HL-60/S4 (cell line): ENCODE measurements around the gene CD320.
"Not testable (repeated sequence)": the region's sequence is repeated elsewhere in the genome, so short reads cannot be mapped to it uniquely, and the experiment has no call there.

Source experiments
- in situ Hi-C: fragments of 300-500 bp; cut with MboI; formaldehyde crosslinking; loops from 2 replicates; pipeline ENCODE4 v1.14.3; 2022; ENCODE audit warnings: low sequenced_read_pairs

CD320 gene

DNA sequence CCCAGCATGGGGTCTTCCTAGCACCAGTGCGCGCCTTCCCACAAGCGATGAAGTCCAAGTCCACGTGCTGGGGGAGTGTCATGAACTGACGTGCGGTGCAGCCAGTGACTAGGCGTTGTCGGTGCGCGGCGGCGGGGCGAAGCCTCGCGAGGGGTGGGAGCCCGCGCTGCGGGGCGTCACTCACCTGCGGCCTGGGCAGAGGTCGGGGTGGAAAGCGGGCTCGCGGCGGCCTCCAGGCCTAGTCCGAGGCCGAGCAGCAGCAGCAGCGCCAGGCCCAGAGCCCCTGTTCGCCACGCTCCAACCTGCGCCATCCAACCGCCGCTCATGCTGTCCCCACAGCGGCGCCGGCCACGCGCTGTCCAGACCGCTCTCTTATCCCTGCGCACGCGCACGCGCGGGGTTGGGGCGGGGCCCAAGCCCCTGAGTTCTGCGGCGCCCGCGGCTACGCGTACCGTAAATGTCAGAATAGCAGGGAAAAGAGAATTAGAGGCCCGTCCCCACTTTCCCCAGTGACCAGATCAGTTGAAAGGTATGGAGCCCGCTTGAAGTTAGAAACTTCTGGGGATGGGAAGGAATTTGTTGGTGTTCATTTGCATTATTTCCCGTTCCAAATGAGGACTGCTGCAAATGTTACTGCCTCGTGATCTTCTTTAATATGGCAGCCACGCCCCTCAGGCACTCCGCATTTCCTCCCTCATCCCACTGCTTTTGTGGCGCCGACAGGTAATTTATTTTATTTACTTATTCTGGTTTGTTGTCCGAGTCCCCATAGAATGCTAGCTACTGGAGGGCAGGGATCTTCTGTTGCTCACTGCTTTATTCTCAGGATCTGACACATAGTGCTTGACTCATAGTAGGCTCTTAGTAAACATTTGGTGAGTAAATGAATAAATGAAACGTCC is at the start of gene CD320:
Gene CD320 (minus strand): TSS at position 394 of the 902 bp plus-strand sequence. CDS start 68 bp downstream, at position 326.
- in situ Hi-C loops = no loop called here

DNA sequence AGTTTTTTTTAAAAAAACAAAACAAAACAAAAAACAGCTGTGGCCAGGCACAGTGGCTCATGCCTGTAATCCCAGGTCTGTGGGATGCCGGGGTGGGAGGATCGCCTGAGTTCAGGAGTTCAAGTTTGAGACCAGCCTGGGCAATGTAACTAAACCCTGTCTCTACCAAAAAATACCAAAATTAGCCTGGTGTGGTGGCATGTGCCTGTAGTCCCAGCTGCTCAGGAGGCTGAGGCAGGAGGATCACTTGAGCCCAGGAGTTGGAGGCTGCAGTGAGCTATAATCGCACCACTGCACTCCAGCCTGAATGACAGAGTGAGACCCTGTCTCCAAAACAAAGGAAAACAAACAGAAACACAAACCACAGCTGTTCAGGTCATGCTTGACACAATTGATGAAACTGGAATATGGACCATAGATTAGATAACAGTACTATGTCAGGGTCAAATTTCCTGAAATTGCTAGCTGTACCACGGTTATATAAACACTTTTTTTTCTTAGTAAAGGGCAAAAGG is 48.9 kb upstream of the CD320 start:
- in situ Hi-C loops = loop anchor here (25.0 kb wide), 1 partner anchor 230 kb away; the partner anchor contains the start of gene MYO1F

DNA sequence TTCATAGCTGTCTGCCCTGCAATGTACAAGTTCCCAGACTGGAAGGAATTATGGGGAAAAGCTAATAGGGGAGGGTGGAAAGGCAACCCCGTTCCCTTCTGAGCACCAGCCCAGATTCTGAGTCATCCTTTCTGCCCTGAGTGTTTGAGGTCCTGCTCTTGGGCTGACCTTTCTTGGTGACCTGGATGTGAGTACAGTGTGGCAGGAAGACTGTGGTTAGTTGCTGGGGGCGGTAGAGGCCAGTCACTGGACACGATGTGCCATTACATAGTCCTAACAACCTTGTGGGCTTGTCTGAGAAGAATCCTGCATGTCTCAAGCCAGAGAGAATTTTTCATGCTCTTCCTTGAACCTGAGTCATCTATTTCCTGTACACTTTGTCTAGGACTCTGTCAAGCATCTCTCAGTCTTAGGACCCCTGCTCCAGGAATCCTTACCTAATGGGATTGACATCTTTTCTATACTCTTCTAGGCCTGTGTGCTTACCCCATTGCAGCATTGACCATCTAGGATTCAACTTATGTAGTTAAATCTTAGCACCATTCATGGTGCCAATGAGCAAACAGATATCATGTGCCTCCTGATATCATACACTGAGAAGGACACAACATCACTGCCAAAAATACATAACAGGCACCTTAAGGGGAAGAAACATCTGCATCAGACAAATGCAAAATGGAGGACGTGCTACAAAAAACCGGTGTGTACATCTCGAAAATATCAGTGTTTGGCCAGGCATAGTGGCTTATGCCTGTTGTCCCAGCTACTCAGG is 47.7 kb upstream of the CD320 start:
- in situ Hi-C loops = loop anchor here (25.0 kb wide), 1 partner anchor 231 kb away; the partner anchor contains the start of gene MYO1F

DNA sequence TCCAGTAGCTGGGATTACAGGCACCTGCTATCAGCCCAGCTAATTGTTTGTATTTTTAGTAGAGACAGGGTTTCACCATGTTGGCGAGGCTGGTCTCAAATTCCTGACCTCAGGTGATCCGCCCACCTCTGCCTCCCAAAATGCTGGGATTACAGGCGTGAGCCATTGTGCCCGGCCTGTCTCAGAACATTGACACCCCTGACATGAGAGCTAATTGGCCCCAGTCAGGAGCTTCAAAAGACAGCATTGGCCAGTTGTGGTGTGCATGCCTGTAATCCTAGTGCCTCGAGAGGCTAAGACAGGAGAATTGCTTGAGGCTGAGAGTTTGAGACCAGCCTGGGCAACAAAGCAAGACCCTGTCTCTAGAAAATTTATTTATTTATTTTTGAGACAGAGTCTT is 44.7 kb upstream of the CD320 start:
- in situ Hi-C loops = loop anchor here (25.0 kb wide), 1 partner anchor 234 kb away; the partner anchor contains the start of gene MYO1F

DNA sequence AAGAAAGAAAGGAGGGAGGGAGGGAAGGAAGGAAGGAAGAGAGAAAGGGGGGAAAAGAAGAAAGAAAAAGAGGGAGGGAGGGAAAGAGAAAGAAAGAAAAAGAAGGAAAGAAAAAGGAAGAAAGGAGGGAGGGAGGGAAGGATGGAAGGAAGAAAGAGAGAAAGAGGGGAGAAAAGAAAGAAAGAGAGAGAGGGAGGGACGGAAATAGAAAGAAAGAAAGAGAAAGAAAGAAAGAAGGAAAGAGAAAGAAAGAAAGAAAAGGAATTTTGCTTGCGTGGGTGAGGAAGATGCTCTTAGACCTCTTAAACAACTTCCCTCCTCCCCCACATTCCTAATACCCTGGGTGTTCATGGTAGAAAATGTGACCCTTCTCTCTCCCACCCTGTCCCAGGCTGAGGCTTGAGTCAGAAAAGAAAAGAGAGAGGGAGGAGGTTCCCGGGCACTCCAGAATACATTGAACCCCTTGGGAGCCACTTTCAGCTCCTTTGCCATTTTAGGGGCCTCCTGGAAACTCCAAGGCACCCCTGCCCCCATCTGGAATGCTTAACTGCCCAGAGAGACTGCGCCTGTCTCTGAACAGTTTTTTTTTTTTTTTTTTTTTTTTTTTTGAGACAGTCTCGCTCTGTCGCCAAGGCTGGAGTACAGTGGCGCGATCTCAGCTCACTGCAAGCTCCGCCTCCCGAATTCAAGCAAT is 44.1 kb upstream of the CD320 start:
- in situ Hi-C loops = loop anchor here (25.0 kb wide), 1 partner anchor 235 kb away; the partner anchor contains the start of gene MYO1F

DNA sequence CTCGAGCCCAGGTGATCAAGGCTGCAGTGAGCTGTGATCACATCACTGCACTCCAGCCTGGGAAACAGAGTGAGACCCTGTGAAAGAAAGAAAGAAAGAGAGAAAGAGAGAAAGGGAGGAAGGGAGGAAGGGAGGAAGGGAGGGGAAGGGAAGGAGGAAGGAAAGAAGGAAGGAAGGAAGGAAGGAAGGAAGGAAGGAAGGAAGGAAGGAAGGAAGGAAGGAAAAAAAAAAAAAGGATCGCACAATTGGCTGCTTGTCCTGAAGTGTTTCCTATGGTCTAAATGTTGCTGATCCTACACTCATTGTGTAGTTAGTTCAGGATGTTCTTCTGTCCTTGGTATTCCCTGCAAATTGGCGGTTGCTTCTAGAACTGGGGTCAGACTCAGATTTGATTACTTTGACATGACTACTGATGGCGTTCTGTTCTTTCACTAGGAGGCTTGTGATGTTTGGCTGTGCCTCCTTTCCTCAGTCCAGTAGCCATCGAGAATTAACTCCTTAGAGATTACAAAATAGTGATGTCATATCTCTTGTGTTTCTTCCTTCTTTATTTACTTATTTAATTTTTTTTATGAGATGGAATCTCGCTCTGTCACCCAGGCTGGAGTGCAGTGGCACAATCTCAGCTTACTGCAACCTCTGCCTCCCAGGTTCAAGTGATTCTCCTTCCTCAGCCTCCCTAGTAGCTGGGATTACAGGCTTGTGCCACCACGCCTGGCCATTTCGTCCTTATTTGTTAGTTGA is 41.6 kb upstream of the CD320 start:
- in situ Hi-C loops = loop anchor here (25.0 kb wide), 1 partner anchor 238 kb away; the partner anchor contains the start of gene MYO1F

DNA sequence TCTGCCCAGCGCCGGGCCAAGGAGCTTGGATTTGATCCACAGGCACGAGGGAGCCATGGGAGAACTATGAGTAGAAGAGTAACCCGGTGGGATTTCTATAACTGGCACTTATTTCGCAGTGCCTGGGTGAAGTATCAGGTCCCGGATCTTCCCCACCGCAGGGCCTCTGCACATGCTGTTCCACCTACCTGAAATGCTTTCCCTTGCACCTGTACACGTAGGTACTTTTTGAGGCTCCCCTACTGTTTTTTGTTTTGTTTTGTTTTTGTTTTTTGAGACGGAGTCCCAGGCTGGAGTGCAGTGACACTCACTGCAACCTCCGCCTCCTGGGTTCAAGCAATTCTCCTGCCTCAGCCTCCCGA is 35.3 kb upstream of the CD320 start:
- in situ Hi-C loops = no loop called here

DNA sequence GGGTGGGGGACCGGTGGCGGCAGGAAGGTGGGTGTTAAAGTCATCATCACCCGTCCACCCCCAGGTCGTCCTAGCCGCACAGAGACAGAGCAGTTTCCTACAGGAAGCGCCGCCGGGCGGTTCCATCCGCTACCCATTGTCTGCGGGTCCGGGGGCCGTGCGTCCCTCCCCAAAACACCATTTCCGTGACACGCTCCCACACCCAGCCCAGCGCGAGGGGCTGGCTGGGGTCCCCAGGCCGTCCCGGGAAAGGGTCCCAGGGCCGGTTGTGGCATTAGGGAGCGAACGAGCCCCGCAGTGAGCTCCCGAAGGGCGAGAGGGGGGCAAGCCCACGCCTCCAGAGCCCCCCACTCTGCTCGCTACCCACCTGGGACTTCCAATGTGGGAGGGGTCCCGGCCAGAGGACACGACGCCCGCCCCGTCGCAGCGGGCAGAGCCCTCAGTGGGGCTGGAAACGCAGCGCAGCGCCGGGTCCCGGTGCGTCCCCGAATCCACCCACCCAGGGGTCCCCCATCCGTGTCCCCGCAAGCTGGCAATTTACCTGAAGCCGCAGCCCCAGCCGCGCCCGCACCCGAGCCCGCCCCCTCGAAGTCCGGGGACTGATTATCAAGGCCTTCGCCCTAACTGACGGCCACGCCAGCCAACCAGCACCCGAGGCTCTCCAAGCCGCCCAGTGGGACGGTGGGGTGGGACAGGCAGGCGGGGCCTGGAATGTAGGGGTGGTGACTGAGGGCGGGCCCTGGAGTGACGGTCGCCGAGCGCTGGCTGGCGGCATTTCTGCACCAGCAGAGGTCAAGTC is 34.7 kb upstream of the CD320 start, which contains the start of gene KANK3:
Gene KANK3 (minus strand): TSS at position 579 of the 799 bp plus-strand sequence. CDS start 5,434 bp downstream, outside the sequence.
- in situ Hi-C loops = no loop called here

DNA sequence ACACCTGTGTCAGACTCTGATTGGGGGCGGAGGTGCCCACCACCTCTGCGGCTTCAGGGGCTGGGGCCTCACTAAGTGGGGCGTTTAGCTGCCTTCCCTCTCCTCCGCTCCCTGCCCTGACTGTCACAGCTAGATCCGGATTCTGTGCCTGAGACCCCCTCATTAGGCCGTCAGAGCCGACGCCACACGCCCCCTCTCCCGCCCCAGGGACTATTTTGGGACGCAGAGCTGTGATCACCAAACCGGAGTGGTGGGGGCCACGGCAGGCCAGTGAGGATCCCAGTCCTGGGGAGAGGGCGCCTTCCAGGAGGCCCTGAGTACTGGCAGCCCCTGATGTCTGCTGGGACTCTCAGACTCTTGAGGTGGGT is 34.1 kb upstream of the CD320 start:
- in situ Hi-C loops = no loop called here

DNA sequence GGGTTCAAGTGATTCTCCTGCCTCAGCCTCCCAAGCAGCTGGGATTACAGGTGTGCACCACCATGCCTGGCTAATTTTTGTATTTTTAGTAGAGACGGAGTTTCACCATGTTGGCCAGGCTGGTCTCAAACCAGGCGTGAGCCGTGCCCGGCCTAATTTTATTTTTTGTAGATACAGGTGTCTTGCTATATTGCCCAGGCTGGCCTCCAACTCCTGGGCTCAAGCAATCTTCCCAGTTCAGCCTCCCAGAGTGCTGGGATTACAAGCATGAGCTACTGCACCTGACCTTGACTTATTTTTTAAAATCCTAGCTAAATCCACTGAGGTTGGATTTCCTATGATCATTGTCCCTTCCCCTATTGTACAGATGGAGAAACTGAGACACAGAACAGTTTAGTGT is 33.3 kb upstream of the CD320 start:
- in situ Hi-C loops = not testable (repeated sequence)

DNA sequence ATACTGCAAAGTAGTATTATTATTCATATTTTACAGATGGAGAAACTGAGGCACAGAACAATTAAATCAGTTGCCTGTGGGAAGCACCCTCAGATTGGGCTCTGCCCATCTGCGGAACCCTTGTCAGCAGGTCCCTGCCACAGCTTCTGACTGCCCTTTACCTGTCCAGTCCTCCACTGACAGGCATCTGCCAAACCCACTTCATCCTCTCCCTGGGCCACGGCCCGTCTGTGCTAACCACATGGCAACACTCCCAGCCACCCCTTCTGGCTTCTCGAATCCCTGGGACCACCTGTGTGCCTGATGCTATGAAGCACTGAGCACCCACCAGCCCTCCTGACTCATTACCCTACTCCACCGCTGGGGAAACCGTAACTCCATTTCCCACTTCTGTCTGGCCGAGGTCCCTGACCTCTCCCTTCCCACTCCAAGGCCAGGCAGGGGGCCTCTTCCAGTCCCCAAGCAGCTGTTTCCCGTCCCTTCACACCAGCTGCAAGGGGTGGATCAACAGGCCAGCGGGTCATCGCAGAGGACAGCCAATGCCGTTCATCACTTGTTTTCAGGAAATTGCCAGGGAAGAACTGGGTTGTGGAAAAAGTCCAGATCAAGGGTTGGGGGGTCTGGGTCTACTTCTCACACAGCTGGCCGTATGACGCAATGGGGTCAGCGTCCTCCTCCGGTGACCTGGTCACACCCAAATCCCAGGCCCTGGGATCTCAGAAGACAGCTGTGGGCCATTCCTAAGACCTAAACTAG is 32.4 kb upstream of the CD320 start:
- in situ Hi-C loops = no loop called here

DNA sequence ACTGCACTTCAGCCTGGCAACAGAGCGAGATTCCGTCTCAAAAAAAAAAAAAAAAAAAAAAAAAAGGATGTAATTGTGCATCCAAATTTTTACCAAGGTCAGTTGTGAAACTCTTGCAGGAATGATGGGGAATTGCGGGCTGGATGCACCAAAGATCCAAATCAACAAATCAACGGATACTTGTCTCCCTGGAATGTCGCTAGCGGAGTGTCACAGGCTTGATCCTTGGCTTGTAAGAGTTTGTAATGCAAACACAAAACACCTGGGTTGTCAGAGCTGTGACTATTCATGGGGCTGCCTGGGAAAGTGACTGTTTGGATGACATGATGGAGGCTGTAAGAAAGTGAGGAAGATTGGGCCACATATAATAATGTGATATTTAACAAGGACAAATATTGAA is 30.7 kb upstream of the CD320 start:
- in situ Hi-C loops = no loop called here

DNA sequence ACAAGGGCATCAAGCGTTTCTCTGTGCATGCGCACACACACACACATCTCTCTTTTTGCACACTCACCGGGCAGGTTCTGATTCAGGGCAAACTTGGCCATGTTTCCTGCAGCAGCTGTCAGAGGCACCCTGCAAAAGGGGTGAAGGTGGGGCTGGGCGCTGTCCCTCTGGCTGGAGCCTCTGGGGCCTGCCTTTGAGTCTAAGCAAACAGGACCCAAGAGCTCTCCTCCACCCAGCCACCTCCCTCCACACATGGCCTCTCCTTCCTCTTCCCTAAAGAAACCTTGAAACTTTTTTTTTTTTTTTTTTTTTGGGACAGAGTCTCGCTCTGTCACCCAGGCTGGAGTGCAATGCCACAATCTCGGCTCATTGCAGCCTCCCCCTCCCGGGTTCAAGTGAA is 29.6 kb upstream of the CD320 start:
- in situ Hi-C loops = no loop called here

DNA sequence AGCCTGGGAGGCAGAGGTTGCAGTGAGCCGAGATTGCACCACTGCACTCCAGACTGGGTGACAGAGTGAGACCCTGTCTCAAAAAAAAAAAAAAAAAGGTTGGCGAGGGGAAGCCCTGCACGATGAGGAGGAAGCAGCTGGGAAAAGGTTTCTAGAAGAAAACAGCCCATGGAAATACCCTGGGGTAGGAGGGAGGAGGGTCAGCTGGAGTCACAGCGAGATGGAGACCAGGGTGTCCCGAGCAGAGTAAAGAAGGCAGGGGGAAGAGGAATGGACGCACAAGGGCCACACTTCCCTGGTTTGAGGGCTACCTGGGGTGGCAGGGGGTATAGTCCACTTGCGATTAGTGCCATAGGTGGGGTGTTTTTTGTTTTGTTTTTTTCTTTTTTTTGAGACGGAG is 28.5 kb upstream of the CD320 start:
- in situ Hi-C loops = no loop called here

DNA sequence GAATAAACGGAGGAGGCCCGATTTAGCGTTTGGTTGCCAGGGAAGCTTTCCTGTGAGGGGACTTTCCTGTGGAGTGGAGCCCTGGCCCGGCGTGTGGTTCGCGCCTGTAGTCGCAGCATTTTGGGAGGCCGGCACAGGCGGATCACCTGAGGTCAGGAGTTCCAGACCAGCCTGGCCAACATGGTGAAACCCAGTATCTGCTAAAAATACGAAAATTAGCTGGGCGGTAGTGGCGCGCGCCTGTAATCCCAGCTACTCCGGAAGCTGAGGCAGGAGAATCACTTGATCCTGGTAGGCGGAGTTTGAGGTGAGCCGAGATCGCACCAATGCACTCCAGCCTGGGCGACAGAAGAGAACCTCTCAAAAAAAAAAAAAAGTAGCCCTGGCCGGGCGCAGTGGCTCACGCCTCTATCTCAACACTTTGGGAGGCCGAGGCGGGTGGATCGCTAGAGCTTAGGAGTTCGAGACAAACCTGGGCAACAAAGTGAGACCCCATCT is 28.0 kb upstream of the CD320 start:
- in situ Hi-C loops = no loop called here

DNA sequence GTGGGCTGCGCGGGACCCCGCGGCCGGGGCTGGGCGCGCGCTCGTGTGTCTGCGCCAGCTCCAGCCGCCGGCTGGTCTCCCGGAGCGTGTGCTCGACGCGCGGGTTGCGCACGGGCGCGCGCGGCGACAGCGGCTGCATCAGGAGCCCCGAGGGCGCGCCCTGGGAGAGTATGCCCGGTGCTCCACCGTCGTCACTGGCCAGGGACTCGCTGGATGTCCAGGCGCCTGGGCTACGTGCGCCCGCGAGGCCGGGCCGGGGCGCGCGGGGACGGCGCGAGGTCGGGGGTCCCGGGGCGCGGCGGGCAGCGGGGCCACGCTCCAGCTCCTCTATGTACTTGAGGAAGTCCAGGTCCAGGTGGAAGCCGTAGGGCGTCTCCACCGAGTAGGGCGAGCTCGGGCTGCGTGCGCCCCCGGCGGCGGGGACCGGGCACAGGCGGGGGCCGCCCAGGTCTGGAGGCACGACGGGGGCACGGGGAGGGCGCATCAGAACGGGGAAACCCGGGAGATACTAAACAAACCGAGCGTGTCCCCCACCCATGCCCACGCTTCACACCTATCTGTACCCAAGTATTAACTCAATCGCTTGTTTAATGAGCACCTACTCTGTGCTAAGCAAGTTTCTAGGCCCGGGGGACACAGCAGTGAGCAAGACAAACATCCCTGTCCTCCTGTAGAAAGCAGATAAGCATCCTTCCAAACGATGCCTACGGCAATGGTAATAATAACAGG is 27.3 kb upstream of the CD320 start:
- in situ Hi-C loops = no loop called here

DNA sequence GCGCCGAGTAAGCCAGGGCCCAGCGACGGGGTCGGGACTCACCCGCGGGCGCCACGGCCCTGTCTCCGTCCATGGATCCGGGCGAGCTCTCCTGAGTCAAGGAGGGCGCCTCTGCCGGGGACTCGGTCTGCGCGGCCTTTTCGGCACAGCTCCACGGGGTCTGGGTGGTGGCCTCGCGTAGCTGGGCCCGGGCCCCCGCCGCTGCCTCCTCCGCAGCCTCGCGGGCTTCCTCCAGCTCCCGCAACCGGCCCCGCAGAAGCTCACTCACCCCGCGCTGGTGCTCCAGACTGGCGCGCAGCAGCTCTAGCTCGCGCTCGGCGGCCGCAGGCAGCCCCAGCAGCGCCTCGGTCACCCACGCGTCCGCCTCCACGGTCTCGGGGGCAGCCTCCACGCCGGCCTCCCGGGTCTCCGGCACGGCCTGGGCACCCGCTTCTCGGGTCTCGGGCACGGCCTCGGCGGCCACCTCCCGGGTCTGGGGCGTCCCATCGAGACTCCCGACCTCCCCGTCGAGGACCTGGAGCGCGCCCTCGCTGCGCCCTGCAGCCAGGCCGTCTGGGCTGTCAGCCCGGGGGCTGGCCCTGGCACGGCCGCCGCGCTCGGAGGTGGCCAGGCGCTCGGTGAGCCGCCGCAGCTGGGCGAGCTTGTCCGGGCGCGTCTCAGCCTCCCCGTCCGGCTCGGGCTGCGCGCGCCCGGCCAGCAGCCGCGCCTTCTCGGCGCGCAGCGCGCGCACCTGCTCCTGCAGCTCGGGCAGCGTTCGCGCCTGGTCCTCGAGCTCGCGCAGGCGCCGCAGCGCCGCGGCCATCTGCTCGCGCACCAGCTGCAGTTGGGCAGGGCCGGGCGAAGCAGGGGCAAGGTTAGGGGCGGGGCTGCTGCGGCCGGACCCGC is 26.5 kb upstream of the CD320 start:
- in situ Hi-C loops = no loop called here
